LNCaP clone FGC (cell line): ENCODE results near the gene AIFM3.

ENCODE experiments used
- DNase-seq: peaks from one replicate; pipeline ENCODE4 v3.0.0-alpha.2; 2011; ENCODE audit warnings: low read depth
- H3K4me3 ChIP-seq: 2 replicates; pipeline ENCODE4 v1.5.1; 2011; ENCODE audit warnings: mild to moderate bottlenecking, low read depth, low read length, control low read depth
- CTCF ChIP-seq: IDR thresholded peaks from 2 replicates; pipeline ENCODE4 v1.5.1; 2012; ENCODE audit warnings: mild to moderate bottlenecking; ENCODE audit not compliant: control insufficient read depth, insufficient read depth; ENCODE audit errors: extremely low read depth

Gene AIFM3

GRCh38 chr22:20998411-20999336, 31.6 kb downstream of the AIFM3 start:
- no peak for TF ChIP-seq CTCF
- H3K4me3 ChIP-seq, result no peak overlapping the region
- no peak for DNase-seq

GRCh38 chr22:20999350-21000206, 32.5 kb downstream of the AIFM3 start:
- DNase-seq, result no peak
- no peak overlapping the region for H3K4me3 ChIP-seq
- no peak for TF ChIP-seq CTCF

- peak; percentile 8 for DNase-seq
- H3K4me3 ChIP-seq, result peak overlapping the region; percentile 84
- TF ChIP-seq CTCF, result no peak
Measured at GRCh38 chr22:21000207-21000986, 33.3 kb downstream of the AIFM3 start.

GRCh38 chr22:21000987-21001600, 34.0 kb downstream of the AIFM3 start:
- no peak for TF ChIP-seq CTCF
- DNase-seq, result no peak
- peak overlapping the region; percentile 84 for H3K4me3 ChIP-seq

- no peak for TF ChIP-seq CTCF
- peak; percentile 83 for DNase-seq
- peak within 1 kb of the TSS; percentile 84 for H3K4me3 ChIP-seq
Measured at GRCh38 chr22:21001601-21002325, 34.7 kb downstream of the AIFM3 start, which contains the start of gene THAP7. TSS of gene THAP7 (minus strand) at chr22:21002118. CDS start at chr22:21001911, 207 bp downstream.
